Astrocyte (in vitro differentiated cells and primary cell): Measurements from ENCODE around the gene CCDC3.

Source experiments
- CTCF ChIP-seq: IDR thresholded peaks from 2 replicates; pipeline ENCODE4 v1.5.1; 2011; ENCODE audit warnings: low read depth, mild to moderate bottlenecking, inconsistent platforms, low read length, moderate library complexity; ENCODE audit not compliant: insufficient read depth
- EZH2 ChIP-seq: IDR thresholded peaks from 2 replicates; pipeline ENCODE4 v1.6.1; 2012; ENCODE audit warnings: mild to moderate bottlenecking, low read length, inconsistent platforms; ENCODE audit not compliant: insufficient read depth

- TF ChIP-seq CTCF (no peak), EZH2 (no peak)
Observed at GRCh38 chr10:13016426-13016825, 14.9 kb upstream of the CCDC3 start.
